Hematopoietic multipotent progenitor cell treated with erythropoietin and hydrocortisone succinate and interleukin-3 and kit ligand, for 8 days (in vitro differentiated cells): ENCODE measurements around the gene CTCFL.

Source experiments
- DNase-seq: peaks from one replicate; pipeline ENCODE4 v3.0.0-alpha.2; 2015

CTCFL gene

GRCh38 chr20:57559658-57560553 is 35.0 kb upstream of the CTCFL start:
- DNase-seq: no peak

- no peak for DNase-seq
Observed at GRCh38 chr20:57559289-57559634, 34.3 kb upstream of the CTCFL start.

GRCh38 chr20:57558614-57559288 is 33.8 kb upstream of the CTCFL start:
- no peak for DNase-seq

GRCh38 chr20:57557926-57558613 is 33.1 kb upstream of the CTCFL start:
- no peak for DNase-seq

GRCh38 chr20:57556980-57557274 is 32.0 kb upstream of the CTCFL start:
- no peak for DNase-seq

GRCh38 chr20:57555457-57556184 is 30.7 kb upstream of the CTCFL start:
- no peak for DNase-seq

- no peak for DNase-seq
Observed at GRCh38 chr20:57553376-57554018, 28.6 kb upstream of the CTCFL start.

GRCh38 chr20:57552471-57552870 is 27.5 kb upstream of the CTCFL start:
- no peak for DNase-seq

- DNase-seq: no peak
Observed at GRCh38 chr20:57548177-57549058, 23.5 kb upstream of the CTCFL start.

- DNase-seq: no peak
Observed at GRCh38 chr20:57546956-57547649, 22.2 kb upstream of the CTCFL start.

- no peak for DNase-seq
Observed at GRCh38 chr20:57545927-57546662, 21.2 kb upstream of the CTCFL start.

- DNase-seq: no peak
Observed at GRCh38 chr20:57544838-57545564, 20.1 kb upstream of the CTCFL start.

GRCh38 chr20:57543754-57544153 is 18.8 kb upstream of the CTCFL start:
- no peak for DNase-seq

- no peak for DNase-seq
Observed at GRCh38 chr20:57540890-57541580, 16.1 kb upstream of the CTCFL start.

- no peak for DNase-seq
Observed at GRCh38 chr20:57539889-57540288, 14.9 kb upstream of the CTCFL start.

- no peak for DNase-seq
Observed at GRCh38 chr20:57537822-57538221, 12.9 kb upstream of the CTCFL start.

- DNase-seq: no peak
Observed at GRCh38 chr20:57536771-57537724, 12.1 kb upstream of the CTCFL start.
